Common myeloid progenitor, CD34-positive (primary cell): Measurements from ENCODE around the gene ZNF616.

Experiments used
- CTCF ChIA-PET: fragments of 350-600 bp; sonication (Branson Sonifier 250); formaldehyde crosslinking; loops from one replicate; lab custom pipeline; 2021; ENCODE audit warnings: antibody characterized with exemption; lab: Charles Lee
- POLR2A ChIA-PET: fragments of 350-600 bp; sonication (Branson Sonifier 250); formaldehyde crosslinking; loops from one replicate; lab custom pipeline; 2021; ENCODE audit warnings: antibody characterized with exemption; lab: Charles Lee
- DNase-seq, 3 donors: peaks; one replicate each; pipeline versions ENCODE4 v3.0.0 to v3.0.0-alpha.2; 2013
- H3K27ac ChIP-seq, 2 experiments: 1 replicate in 1 of 2; 2 replicates in 1 of 2; pipeline ENCODE4 v1.7.0; 2013; ENCODE audit warnings: inconsistent platforms in 2 of 2, low read length in 2 of 2, mild to moderate bottlenecking in 2 of 2, low read depth in 1 of 2, moderate library complexity in 1 of 2; ENCODE audit not compliant: severe bottlenecking in 2 of 2, insufficient read depth in 1 of 2, poor library complexity in 1 of 2
- H3K27me3 ChIP-seq, 5 experiments: replicated peaks in 2 of 5; 1 replicate in 3 of 5; 2 replicates in 2 of 5; pipeline versions ENCODE4 v1.6.1 to v1.7.0; 2013; ENCODE audit warnings: low read length in 4 of 5, mild to moderate bottlenecking in 2 of 5, moderate library complexity in 2 of 5, inconsistent platforms in 1 of 5; ENCODE audit not compliant: insufficient read depth in 5 of 5, control insufficient read depth in 4 of 5
- H3K36me3 ChIP-seq, 4 experiments: 1 replicate in 2 of 4; 2 replicates in 2 of 4; pipeline versions ENCODE4 v1.6.1 to v1.7.0; 2013; ENCODE audit warnings: low read length in 3 of 4, control low read depth in 1 of 4, mild to moderate bottlenecking in 1 of 4; ENCODE audit not compliant: control insufficient read depth in 4 of 4, insufficient read depth in 4 of 4
- H3K4me1 ChIP-seq, 4 experiments: 1 replicate in 3 of 4; 2 replicates in 1 of 4; pipeline versions ENCODE4 v1.6.1 to v1.7.1; 2013; ENCODE audit warnings: low read length in 3 of 4, mild to moderate bottlenecking in 3 of 4, control low read depth in 1 of 4, inconsistent platforms in 1 of 4, moderate library complexity in 1 of 4; ENCODE audit not compliant: control insufficient read depth in 4 of 4, insufficient read depth in 4 of 4; ENCODE audit errors: control extremely low read depth in 1 of 4
- H3K4me3 ChIP-seq, 7 experiments: 1 replicate in 4 of 7; 2 replicates in 3 of 7; pipeline versions ENCODE4 v1.5.1 to v1.7.0; 2013; ENCODE audit warnings: mild to moderate bottlenecking in 7 of 7, low read length in 6 of 7, moderate library complexity in 6 of 7, inconsistent platforms in 2 of 7, low read depth in 2 of 7, control low read depth in 1 of 7; ENCODE audit not compliant: insufficient read depth in 4 of 7, control insufficient read depth in 1 of 7; ENCODE audit errors: extremely low read depth in 1 of 7
- H3K9me3 ChIP-seq, 5 experiments: 1 replicate in 4 of 5; 2 replicates in 1 of 5; pipeline versions ENCODE4 v1.6.1 to v1.7.1; 2013; ENCODE audit warnings: low read length in 4 of 5, mild to moderate bottlenecking in 2 of 5, inconsistent platforms in 1 of 5, low read depth in 1 of 5, moderate library complexity in 1 of 5; ENCODE audit not compliant: control insufficient read depth in 4 of 5, insufficient read depth in 2 of 5; ENCODE audit errors: control extremely low read depth in 1 of 5
- WGBS: methylation state at CpG from one replicate; pipeline ENCODE4 v1.1.5; 2013; ENCODE audit not compliant: insufficient coverage; 5-methylcytosine and 5-hydroxymethylcytosine counted together

Gene ZNF616

GRCh38 chr19:52065399-52065798 is 74.3 kb downstream of the ZNF616 start:
- H3K27me3 ChIP-seq, result no peaks in the 10 kb centered on the region
- H3K9me3 ChIP-seq, result peaks cover 28 to 93% (median 77%) of the 10 kb centered on the region in 5 experiments
- CTCF ChIA-PET, result no interaction called here
- H3K27ac ChIP-seq, result no peak overlapping the region
- no peak for DNase-seq
- H3K4me1 ChIP-seq, result no peaks in the 10 kb centered on the region
- H3K4me3 ChIP-seq, result no peak overlapping the region
- peaks cover 22 to 77% (median 45%) of the 10 kb centered on the region in 4 experiments for H3K36me3 ChIP-seq
- 98% methylated on average over 5 of the region's 6 CpGs for WGBS
- POLR2A ChIA-PET, result no interaction called here
